Measurements from ENCODE around the gene ZNF683.

DNA sequence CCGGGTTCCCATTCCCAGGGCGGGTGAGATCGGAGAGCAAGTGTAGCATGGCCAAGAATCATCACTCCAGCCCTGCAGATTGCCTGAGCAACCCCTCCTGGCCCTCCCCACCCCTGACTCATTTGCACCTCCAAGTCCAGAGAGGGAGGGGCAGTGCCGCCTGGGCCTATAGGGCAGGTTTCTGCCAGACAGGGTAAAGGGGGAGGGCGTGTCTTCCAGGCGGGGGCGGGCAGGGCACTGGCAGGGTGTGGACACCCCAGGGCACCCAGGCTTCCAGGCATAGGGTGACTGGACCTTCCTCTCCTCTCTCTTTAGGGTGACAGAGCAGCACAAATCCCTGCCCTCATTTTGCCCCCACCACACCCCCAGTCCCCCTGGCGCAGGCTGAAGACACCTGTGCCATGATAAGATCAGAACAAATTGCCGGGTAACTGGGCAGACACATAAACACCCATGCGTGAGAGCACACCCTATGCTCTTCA lies 15.4 kb downstream of the ZNF683 start:
- TF ChIP-seq COPS2 (conservative IDR thresholded peaks at IDR 0.05) (no peak), SNIP1 (IDR thresholded peaks at IDR 0.05; ENCODE audit: low read depth) (no peak), SPI1 (IDR thresholded peaks at IDR 0.05; ENCODE audit: borderline replicate concordance, low read depth, low read length) (no peak), ZFX (CRISPR knock-in tag; IDR thresholded peaks at IDR 0.05) (no peak), KLF10 (CRISPR knock-in tag; IDR thresholded peaks at IDR 0.05) (no peak), ZBTB8A (IDR thresholded peaks at IDR 0.05; ENCODE audit: partially characterized antibody) (no peak), ZNF263 (CRISPR knock-in tag; IDR thresholded peaks at IDR 0.05; ENCODE audit: borderline replicate concordance) (no peak), YY1 (IDR thresholded peaks at IDR 0.05; ENCODE audit: borderline replicate concordance in 1 of 3, control insufficient read depth in 1 of 3, extremely low read depth in 1 of 3, insufficient read depth in 3 of 3, insufficient read length in 1 of 3, insufficient replicate concordance in 2 of 3, low read depth in 1 of 3, low read length in 2 of 3) (no peak), PHF21A (IDR thresholded peaks at IDR 0.05; ENCODE audit: borderline replicate concordance, low read depth) (no peak), SP1 (CRISPR knock-in tag; IDR thresholded peaks at IDR 0.05) (no peak), SMAD2 (IDR thresholded peaks at IDR 0.05; ENCODE audit: low read depth, low read length) (no peak), MYC (IDR thresholded peaks at IDR 0.05; ENCODE audit: low read depth, low read length) (no peak), MYC (CRISPR knock-in tag; IDR thresholded peaks at IDR 0.05; ENCODE audit: borderline replicate concordance, low read depth) (no peak)
- TF ChIP-seq, protein P1, sequence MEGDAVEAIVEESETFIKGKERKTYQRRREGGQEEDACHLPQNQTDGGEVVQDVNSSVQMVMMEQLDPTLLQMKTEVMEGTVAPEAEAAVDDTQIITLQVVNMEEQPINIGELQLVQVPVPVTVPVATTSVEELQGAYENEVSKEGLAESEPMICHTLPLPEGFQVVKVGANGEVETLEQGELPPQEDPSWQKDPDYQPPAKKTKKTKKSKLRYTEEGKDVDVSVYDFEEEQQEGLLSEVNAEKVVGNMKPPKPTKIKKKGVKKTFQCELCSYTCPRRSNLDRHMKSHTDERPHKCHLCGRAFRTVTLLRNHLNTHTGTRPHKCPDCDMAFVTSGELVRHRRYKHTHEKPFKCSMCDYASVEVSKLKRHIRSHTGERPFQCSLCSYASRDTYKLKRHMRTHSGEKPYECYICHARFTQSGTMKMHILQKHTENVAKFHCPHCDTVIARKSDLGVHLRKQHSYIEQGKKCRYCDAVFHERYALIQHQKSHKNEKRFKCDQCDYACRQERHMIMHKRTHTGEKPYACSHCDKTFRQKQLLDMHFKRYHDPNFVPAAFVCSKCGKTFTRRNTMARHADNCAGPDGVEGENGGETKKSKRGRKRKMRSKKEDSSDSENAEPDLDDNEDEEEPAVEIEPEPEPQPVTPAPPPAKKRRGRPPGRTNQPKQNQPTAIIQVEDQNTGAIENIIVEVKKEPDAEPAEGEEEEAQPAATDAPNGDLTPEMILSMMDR (IDR thresholded peaks at IDR 0.05 in 2 of 3, conservative IDR thresholded peaks at IDR 0.05 in 1 of 3; ENCODE audit: insufficient read depth in 2 of 3, low read depth in 1 of 3, low read length in 3 of 3): no peak
- TF ChIP-seq, protein P2, sequence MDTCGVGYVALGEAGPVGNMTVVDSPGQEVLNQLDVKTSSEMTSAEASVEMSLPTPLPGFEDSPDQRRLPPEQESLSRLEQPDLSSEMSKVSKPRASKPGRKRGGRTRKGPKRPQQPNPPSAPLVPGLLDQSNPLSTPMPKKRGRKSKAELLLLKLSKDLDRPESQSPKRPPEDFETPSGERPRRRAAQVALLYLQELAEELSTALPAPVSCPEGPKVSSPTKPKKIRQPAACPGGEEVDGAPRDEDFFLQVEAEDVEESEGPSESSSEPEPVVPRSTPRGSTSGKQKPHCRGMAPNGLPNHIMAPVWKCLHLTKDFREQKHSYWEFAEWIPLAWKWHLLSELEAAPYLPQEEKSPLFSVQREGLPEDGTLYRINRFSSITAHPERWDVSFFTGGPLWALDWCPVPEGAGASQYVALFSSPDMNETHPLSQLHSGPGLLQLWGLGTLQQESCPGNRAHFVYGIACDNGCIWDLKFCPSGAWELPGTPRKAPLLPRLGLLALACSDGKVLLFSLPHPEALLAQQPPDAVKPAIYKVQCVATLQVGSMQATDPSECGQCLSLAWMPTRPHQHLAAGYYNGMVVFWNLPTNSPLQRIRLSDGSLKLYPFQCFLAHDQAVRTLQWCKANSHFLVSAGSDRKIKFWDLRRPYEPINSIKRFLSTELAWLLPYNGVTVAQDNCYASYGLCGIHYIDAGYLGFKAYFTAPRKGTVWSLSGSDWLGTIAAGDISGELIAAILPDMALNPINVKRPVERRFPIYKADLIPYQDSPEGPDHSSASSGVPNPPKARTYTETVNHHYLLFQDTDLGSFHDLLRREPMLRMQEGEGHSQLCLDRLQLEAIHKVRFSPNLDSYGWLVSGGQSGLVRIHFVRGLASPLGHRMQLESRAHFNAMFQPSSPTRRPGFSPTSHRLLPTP (IDR thresholded peaks at IDR 0.05; ENCODE audit: borderline replicate concordance, extremely low read depth, insufficient read length): no peak
